GM21528 (cell line): ENCODE measurements around the gene IFIT3.
A peak's percentile ranks its signal among the peaks of the same experiment; 100 is the strongest.

ENCODE experiments used
- ATAC-seq: cut with Tn5 transposase; IDR thresholded peaks from one replicate; pipeline ENCODE4 v1.9.1; 2021; ENCODE audit warnings: mild to moderate bottlenecking, moderate library complexity; ENCODE audit not compliant: unreplicated experiment, low FRiP score

Gene IFIT3

DNA sequence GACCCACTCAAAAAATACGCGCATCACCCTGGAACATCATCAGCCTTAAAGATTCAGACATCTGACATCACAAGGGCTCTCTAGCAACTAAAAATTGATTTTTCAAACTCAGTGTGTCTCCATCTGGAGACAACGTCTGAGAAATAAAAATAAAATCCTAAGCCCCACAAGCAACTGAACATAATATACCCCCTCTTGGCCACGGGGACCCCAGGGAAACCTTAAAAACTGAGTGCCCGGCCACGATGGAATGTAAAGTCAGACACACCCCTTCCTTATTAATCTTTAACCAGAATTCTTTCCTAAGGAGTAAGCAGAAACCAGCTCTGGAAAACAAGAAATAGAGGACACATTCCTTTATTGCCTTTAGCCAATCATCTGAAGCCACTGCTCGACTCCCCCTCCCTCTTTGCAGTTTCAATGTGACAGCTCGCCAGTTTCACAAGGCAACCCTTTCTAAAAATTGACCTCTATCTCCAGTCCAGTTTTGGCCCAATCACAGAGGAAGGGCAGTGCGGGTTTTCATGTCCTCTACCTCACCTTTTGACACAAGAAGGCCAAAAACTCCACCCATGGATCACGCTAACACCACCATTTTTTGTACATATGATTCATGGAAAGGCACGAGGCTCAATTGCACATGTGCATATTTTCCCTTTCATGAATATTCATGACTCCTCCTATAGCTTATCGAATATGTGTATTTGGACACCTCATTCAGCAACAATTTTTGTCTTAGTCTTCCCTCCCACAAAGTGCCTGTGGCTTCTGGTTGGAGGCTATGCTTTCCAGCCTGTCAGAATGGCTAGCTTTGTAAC, 24.2 kb downstream of the IFIT3 start:
- ATAC-seq, result no peak

DNA sequence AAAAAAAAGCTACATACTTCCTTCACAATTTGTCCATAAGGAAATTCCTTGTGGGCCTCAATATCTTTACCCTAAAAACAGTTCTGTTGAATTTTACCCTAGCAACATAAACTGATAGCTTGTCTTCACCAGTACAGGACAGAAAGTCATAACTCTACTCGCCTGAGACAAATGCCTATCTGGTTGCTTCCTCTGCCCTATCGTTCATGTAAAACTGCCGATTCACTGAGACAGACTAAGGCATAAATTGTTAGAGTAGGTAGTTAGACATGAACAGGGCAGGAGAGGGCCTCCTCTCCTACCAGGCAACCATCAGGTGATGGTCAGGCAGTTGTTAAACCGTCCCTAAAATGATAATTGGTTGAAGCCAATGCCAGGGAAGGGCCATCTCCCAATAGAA, 25.0 kb downstream of the IFIT3 start:
- no peak for ATAC-seq

DNA sequence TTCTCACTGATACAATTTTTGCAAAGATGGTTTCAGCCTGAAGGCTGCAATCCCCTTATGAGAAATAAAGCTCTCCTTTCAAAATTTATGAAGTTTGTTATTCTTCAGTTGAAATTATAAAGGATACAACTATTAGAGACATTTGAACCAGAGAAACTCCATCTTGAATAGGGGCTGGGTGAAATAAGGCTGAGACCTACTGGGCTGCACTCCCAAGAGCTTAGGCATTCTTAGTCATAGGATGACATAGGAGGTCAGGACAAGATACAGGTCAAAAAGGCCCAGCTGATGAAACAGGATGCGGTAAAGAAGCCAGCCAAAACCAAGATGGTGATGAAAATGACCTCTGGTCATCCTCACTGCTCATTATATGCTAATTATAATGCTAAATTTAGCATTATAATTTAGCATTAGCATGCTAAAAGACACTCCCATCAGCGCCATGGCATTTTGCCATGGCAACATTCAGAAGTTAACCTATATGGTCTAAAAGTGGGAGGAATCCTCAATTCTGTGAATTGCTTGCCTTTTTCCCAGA, 27.7 kb downstream of the IFIT3 start:
- no peak for ATAC-seq

DNA sequence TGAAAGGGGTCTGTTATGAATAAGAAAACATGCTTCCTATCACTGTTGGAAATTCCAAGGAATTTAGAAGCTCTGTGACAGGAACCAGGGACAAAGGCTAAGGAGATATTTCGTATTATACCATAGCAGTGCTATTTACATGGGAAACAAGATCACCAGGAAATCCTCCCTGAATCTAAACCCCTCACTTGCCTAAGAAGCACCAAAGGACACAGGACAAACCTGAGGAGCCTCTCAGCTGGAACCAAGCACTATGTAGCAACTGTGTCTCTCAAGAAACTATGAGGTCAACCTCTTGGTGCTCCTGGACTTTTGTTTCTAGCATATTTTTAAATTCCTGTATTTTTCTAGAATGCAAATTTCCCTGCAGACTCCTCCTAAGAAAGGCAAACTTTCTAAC, 29.3 kb downstream of the IFIT3 start:
- ATAC-seq, result no peak

DNA sequence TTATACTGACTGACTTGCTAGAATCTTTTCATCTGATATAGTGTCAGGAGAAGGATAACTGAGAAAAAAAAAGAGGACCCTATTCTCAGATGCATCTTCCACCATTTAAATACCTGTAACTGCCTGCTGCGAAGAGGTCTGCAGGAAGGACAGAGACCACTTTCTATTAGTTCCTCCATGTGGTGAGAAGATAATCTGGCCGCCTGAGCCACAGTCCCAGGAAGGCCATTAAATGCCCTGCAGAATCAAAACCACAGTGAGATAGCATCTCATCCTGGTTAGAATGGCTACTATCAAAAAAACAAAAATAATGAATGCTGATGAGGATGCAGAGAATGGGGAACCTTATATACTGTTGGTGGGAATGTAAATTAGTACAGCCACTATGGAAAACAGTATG, 30.2 kb downstream of the IFIT3 start:
- no peak for ATAC-seq

DNA sequence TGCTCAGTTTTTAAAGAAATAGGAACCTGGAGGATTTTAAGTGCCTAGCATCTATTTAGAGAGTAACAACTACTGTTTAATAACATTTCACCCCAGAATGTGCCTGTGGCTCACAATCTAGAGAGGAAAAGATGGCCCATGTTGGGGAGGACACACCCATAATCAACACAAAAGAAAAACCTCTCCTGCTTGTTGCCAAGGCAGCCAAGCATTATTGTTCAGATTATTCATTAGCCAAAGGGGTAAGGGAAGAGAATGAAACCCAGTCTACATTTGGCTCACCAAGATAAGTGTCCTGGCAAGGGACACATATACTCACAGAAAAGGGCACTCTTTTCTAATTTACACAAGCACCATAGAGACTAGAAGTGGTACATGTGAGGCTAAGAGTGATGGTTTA, 32.4 kb downstream of the IFIT3 start:
- no peak for ATAC-seq

DNA sequence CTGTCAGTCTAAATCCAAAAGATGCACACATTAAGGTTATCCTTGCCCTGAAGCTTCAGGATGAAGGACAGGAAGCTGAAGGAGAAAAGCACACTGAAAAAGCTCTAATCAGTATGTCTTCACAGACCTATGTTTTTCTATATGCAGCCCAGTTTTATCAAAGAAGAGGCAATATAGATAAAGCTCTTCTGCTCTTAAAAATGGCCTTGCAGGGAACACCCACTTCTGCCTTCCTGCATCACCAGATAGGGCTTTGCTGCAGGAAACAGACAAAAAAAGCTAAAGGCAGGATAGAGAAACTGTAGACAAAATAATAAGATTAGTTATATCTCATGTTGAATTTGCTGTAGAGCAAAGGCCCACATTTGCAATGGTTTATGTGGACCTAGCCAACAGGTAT, 35.1 kb downstream of the IFIT3 start:
- ATAC-seq, result no peak

DNA sequence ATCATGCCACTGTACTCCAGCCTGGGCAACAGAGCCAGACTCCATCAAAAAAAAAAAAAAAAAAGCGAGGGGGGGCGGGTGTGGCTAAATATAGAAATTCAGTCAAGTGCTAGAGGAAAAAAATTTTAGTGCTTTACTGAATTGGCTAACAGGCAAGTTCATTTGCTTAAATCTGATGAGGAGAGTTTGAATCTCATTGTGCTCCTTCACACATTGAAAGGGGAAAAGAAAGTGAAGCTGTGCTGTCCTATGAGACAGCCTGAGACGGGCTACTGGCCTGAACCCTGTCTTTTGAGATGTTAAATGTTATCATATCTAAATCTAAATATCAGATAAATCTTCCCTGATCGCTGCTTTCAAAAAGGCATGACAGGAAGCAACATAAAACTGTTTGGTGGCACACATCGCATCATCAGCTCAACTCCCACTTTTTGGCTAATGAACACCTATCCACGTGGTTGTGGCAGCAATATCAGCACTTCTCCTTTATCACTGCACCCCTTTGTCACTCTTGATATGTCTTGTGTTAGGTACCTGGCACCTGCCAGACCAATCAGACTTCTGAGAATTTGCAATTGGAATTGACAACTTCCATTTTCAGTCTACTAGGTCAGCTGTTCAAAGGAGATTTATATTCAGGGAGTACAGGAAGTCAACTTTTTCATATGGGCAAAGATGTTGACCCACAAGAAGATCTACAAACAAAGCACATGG, 36.1 kb downstream of the IFIT3 start:
- peak; percentile 46 for ATAC-seq

DNA sequence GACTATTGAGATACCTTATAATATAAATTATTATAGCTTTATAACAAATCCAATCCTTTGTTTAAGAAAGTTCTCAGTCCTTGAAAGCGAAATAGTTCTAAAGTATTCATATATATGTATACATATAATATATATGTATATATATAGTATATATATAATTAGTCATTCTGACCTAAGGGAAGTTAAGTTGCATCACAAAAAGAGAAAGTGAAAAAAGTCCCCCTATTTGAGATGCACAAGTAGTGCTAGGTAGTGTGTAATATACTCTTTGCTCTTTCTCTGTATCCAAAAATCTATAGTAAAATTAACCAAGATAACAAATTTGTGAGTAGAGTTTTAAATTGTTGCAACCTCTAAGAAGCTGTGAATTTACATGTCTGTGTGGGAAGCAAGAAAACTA, 36.7 kb downstream of the IFIT3 start:
- ATAC-seq, result no peak

DNA sequence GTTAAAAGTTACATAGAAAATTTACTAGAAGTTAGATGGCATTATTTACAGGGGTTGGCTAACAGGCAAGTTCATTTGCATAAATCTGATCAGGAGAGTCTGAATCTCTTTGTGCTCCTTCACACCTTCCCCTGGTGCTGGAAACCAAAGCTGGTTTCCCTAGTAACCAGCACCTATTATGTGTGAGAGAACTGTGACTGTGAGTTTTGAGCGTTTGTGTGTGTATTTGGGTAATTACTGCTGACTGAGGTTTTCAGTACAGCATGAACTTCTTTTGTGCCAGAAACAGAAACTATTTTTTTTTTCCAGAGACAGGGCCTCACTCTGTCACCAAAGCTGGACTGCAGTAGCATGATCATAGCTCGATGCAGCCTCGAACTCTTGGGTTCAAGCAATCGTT, 39.7 kb downstream of the IFIT3 start:
- peak; percentile 62 for ATAC-seq

DNA sequence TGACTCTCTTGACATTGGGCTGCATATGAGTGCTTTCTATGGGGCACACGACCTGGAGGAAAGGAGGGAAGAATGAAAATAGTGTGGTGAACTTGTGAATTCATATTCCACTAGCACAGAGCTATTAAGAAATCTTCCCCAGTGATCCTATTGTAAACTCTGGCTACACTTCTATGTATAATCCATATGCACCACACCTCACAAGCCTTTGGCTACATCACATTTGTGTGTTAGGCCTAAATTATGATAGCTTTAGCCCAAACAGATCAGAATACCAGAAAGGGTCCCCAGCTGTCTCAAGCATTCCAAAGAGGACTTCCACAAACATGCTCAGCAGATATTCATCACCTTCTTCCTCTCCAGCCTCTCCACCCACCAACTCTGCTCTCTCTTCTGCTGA, 40.3 kb downstream of the IFIT3 start:
- ATAC-seq, result no peak

DNA sequence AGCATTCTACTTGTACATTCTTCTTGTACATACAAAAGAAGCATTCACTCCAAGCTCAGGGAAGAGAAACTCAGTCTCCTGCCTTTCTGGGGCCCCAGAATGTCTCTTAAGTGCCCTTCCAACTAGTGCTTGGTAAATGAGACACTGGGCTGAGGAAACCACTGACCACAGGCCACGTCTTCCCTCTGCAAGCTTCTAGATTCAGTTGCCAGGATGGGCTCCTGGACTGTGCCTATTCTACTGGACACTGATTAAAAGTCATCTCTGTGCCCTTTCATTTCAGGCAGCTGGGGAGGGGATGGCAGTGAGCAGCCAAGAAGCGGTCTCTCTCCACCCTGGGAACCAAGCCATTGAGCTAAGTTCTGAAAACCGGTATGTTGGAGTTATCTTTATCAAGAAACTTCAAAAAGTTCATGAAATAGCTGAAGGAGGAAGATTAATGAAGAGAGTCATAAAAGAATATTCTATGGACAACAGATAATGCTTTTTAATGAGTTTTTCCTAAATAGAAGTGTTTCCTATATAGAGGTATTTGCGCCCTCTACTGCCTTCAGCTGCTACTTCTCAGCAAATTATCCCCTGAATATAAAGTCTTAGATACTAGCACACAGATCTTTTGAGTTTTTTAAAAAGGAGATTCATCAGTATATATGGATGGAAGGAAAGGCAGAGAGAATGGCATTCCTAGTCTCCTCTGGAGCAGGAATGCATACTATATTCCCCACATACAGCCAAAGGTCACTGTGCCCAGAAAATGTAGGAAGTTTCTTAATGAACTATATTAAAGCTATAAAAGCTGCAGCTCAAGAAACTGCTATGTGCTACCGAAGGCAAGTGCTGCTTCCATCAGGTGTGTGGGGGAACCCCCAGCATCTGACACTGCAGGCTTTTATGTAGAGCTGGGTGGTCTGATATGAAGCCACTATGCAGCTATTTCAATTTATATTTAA, 41.6 kb downstream of the IFIT3 start:
- no peak for ATAC-seq

DNA sequence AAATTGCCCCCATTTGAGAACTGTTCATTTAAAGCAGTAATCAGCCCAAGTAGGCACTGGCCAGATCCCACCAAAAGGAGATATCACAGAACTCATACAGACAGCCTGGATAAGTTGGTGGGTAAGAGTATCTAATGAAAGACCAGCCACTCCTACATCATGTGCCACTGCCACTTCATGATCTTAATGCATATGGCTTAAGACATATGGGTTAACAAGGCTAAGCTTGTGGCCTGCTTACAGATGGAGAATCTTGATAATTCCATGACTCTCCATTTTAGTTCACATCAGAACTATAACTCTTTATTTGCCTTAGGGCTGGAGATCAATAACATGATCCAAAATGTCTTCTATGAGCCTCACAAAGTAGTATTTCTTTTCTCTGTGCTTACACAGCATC, 43.3 kb downstream of the IFIT3 start:
- no peak for ATAC-seq

DNA sequence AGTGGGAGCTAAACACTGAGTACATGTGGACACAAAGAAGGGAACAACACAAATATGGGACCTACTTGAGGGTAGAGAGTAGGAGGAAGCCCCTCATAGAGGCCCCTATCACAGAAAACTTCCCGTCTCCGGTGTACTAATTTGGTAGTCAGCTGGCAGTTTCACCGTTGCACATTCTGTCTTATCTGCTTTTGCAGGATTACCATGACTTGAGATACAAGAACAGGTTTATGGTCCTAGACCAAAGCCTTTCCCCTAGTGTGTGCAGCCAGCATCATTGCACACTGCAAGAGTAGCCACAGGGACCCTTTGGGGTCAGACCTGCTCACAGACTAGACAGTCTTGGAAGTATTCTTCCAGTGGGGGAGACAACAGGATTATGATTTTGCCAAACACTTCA, 44.2 kb downstream of the IFIT3 start:
- no peak for ATAC-seq

DNA sequence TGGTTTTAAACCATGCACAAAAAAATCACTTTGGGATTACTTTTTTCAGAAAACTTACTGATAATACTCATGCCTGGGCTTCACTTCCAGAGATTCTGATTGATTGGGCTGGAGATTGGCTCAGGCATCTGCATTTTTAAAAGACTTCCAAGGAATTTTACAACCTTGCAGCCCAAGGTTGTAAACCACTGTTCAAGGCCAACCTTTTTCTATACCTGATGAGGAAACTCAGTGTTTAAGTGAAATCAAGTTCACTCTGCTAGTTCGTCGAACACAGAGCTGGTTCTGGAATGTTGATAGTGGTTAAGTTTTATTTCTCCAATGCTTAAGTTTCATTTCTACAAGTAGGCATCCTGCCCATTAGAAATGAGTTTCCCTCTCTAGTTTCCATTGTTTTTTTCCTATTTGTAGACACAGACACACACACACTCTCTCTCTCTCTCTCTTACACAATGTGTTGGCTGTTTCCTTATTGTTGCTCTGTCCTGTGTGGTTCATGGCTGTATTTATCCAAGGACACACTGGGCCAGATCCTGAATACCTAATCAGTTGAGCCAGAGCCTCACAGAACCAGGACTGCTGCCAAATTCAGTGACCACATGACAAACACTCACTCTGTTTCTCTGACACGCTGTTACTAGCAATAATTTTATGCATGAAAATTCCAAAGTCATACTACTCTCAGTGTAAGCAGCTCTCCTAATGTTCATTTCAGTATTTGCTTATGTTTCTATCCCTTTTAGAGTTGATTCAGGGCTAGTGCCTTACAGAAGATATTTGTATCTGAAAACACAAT, 46.3 kb downstream of the IFIT3 start:
- ATAC-seq, result no peak

DNA sequence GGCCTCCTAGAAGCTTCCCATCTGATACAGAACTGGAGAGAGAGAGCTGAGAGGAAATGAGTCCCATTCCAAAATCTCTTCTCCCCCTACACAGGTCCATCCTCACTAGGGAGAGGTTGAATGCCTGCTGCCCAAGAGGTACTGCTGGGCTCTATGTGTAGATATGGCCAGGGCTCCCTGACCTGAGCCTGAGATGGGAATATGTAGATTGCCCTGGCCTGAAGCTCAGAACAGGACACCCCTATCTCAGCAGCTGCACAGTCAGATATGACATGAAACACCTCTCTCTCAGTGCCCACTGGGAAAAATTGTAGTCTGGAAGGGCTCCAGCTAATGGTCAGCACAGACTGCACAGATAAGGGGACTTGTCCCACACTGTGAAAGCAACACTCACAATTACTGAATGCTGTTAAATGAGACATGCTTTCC, 46.9 kb downstream of the IFIT3 start:
- ATAC-seq, result no peak

DNA sequence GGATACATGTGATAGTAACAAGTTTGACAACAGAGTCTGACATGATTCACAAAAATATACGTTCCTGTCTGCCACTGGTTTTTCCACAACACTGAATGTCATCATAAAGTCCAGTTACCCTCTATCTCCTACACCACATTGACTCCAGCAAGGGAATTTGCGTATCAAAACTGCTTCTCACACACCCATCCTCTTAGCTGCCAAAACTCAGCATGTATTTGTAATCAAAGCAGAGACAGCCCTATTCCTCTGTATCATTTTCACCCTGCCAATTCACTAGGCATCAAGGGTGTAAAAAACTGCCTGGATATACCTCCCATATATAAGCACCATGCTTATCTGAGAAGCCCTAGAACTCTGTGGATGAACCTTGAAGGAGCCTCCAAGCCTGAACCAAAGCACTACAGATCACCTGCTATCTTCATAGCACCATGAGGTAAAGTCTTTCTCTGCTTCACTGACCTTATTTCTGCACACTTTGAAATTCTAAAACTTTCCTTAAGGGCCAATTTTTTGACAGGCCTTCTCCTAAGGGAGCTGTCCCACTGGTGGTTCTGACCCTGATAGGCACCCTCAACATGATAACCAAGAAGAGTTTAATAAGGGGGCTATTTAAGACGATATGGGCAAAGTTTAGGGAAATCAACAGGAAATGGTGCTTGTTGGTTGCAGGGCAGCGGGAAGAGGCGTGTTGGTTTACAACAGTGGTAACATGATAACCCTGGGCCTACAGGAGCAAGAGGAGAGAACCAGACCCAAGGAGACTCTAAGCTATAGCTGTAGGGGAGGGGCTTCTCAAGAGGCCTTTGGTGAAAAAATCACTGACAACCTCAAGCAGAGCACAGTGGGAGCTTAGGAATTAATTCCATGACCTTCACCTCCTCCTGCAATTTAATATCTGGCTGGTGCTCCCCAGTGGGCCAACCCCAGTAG, 50.2 kb downstream of the IFIT3 start, which contains the start of gene IFIT1B:
TSS of gene IFIT1B (plus strand) at position 352 of the 933 bp plus-strand sequence. CDS start at position 432, 80 bp downstream.
- ATAC-seq, result no peak

DNA sequence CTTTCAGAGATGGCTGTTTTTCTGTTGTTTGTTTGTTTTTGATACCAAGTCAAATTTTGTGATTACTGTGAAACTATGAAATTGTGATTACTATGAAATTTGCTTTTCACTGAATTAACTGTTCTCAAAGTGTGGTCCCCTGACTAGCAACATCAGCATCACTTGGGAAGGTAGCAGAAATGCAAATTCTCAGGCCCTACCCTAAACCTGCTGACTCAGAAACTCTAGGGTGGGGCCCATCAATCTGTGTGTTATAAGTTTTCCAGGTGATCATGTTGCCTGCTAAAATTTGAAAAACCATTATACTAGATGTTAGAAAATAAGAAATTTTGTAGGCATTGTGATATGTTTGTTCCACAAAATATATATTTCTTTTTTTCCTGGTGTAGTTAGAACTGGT, 51.3 kb downstream of the IFIT3 start:
- ATAC-seq, result no peak

DNA sequence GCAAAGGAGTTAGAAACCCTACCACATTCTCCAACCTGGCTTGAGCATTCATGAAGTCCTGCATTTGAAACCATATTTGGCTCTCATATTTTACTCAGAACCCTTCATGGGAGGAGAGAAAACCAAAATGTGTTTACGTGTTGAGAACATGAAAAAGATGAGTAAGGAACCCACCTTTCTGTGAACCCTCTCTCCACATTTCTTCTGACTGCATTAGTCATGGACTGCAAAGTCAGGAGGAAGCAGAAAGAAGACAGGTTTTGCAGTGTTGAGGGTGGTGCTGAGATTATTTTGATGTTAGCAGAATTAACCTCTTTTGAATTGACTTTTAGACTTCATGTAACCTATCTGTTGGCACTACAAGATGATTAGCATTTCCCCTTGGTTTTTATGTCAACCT, 55.0 kb downstream of the IFIT3 start:
- no peak for ATAC-seq
